Hepatic stellate cell (primary cell): Measurements from ENCODE around the gene RPS6KC1.

ENCODE experiments used
- DNase-seq: peaks from one replicate; pipeline ENCODE4 v3.0.0; 2011; ENCODE audit warnings: low spot score

The RPS6KC1 gene

DNA sequence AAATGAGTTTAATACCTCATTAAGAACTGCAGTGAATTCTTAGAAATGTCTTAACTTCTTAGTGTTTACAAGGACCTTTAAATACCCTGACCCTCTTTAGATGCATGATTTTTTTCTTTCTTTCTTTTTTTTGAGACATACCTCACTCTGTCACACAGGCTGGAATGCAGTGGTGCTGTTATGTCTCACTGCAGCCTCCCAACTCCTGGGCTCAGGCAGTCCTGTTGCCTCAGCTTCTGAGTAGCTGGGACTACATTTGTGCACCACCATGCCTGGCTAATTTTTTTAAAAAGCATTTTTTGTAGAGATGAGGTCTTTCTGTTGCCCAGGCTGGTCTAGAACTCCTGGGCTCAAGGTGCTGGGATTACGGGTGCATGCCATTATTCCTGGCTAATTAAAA is 191.8 kb downstream of the RPS6KC1 start:
- DNase-seq = no peak

DNA sequence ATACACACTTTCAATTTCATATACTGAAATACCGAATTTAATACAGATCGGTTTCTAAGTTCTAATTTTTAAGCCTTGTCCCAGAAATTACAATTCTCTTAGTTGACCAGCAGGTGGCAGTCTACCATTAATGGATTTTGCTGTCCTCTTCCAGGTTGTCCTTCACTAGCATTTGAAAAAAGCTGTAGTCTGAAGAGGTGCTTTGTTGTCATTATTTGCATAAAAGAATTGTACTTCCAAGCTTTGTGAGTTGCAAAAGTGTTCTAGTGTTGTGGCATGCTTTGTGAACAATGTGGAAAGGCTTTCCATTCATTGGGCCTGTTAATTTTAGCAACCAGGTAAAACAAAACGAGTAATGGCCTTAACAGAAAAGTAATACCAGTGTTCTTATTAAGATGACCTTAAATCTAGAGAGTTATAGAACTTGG is 193.6 kb downstream of the RPS6KC1 start:
- DNase-seq = peak; percentile 4

DNA sequence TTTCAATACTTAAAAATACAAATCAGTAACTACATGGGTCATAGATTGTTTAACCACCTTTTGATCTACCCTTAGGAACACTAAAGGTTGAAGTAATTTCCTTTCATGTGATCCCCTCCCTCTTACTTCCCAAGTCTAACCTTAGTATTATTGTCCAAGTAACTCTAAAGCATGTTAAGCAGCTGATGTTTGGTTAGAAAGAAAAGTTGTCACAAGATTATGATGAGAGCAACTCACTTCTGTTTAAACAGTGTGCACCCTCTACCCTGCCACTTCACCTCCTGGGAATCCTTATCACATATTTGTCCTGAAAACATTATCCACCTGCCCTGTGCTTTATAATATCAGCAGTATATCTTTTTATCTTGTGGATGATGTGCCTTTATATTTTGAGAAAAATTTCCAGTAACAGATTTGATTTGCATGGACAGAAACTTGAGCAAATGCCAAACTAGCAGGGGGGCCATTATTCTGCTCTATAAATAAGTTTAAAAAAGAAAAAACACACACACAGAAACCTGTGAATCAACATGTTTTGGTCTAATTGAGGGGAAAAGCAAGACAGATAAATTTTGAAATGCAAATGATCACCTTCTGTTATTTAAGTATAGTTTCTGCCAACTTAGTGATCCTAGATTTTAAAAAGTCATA is 194.3 kb downstream of the RPS6KC1 start:
- no peak for DNase-seq

DNA sequence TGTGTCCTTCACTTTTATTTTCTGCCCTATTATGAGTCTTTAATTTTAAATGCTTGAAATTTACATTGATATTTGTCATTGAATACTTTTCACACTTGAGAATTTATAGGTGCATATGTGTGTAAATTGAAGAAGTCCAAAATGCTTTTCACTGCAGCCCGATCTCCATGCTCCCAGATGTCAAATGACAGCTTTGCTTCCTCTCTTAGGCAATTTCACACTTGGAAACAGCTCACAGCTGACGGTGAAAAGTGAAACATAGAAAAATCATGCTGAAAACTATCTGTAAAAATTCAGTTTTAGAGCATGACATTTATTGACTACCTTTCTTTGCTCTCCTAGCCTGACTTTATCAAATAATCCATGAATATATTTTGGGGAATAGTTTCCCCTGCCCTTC is 196.0 kb downstream of the RPS6KC1 start:
- no peak for DNase-seq

DNA sequence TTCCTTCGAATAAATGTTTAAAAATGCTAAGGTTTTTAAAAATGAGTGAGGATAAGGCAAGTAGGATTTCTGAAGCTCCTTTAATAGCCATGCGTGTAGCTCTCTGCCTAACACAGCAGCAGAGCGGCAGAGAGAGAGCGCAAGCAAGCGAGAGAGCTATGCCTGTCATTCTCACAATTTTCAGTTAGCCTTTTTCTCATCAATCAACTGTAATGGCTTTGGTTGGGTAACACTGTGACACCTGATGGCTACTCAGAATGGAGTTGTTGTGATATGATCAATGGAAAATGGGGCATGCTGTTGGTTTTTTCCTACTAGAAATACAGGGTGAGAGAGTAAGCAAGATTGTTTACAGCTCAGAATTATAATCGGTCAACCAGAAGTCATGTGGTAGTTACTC is 198.4 kb downstream of the RPS6KC1 start:
- DNase-seq = no peak

DNA sequence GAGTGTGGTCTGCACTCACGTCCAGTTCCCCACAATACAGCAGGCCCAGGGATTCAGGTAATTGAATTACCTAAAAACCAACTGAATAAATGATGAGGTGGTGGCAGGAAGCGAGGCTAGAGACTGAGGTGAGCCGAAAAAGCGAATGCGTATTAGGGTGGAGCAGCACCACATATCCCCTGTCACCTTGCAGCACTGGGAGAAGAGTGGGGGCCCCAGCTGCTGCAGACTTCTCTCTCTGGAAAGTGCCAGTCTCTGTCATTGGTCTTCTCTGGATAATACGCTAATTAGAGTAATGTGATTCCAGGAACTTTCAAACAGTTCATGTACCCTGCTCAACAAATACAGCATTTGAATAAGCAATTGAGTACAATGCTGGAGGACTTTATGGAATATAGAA is 199.0 kb downstream of the RPS6KC1 start:
- no peak for DNase-seq

DNA sequence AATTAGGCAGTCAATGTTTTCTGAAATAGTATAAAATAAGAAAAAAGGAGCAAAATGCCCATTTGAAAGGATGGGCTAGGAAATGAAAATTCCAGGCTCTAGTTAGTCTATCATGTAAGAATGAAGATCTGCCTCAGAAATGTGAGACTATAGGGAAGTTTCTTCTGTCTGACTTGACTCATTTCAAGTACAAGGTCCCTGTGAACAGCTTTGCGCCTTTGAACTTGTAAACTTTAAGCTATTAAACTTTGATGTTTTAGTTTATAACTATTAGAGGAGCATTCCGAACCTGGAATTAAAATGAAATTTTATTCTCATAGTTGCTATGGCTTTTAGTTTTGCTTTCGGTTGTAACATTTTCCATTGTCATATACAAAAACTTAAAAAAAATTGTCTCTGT is 199.4 kb downstream of the RPS6KC1 start:
- no peak for DNase-seq

DNA sequence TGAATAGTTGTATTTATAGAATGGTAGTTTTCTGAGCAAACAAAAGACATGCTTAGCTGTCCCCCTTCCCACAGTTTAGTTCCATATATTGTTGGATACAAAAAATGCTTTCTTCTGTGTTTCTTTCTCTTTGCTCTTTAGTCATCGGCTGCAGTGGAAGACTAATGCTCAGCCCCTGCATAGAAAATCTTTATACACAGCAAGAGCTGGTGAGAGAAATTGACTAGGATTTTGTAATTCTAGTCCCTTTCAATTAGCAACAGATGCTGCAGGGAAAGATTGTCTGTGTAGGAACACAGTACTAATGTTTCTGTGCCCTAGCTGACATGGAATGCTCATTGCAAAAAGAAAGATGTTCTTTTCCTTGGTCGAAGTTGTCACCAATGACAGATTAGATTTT is 200.9 kb downstream of the RPS6KC1 start:
- no peak for DNase-seq

DNA sequence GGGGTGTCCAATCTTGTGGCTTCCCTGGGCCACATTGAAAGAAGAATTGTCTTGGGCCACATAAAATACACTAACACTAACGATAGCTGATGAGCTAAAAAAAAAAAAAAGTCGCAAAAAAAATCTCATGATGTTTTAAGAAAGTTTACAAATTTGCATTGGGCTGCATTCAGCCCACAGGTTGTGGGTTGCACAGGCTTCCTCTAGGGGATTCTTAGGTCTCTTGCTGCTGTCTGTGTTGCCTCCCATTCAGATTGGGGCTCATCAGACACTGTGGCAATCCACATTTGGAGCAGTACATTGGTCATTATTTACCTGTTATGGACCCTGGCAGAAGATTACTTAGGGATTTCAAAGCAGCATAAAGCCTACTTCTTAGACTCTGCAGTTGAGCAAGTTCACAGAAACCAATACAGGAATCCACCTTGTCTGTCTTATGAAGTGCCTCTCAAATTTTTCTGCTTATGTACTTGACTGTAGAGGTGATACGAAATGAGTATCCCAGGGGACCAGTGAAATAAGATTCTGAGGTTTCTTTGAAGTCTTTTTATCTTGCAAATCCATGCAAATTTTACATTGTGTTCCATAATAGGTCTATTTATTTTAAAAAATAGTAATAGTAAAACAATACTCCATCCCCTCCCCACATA is 205.5 kb downstream of the RPS6KC1 start:
- no peak for DNase-seq

DNA sequence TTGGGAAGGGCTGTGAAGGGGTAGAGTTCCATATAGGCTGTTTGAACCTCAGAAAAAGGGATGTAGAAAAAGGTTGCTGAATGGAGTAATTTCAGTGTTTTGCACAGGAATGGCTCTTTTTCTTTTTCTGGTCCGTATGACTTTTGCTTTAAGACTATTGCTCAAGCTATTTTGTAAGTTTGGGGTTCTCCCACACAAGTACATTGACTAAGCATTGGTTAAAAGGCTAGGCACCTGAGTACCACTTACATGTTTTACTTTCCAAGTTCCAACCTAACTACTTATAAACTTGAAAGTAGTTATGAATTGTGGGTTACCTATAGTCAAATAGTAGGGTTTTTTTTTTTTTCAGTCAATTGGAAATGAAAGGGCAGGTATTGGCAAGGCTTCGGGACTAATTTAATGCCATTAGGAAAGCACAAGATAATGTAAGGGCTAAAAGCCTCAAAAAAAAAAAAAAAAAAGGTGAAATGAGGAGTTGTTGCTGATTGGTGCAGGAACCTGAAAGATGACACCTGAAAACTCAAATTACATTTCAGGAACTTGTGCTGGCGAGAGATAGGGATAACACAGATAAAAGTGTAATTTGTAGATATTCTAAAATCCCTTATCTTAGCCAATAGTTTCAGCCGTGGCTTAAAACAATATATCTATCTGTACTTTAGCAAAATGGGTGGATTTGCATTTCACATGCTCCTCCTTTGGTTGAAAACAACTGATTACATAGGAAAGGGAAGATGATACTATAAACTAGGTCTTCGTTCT is 209.5 kb downstream of the RPS6KC1 start:
- DNase-seq = no peak

DNA sequence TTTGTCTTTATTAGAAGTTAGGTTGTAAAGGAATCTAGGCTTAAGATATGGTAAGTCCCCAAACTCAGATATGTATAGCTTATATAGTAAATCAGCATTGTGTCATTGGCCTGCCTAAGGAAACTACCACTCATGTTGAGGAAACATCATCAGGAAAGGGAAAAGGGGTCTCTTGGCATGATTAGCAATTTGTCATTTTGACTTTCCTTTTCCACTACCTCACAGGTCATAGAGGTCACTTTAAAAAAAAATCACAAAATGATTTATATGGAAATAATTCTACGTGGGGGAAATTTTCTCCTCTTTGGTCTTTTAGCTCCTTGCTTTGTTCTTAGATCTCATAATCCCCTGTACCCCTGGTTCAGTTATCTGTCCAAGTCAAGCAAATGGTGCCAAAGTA is 213.5 kb downstream of the RPS6KC1 start:
- no peak for DNase-seq

DNA sequence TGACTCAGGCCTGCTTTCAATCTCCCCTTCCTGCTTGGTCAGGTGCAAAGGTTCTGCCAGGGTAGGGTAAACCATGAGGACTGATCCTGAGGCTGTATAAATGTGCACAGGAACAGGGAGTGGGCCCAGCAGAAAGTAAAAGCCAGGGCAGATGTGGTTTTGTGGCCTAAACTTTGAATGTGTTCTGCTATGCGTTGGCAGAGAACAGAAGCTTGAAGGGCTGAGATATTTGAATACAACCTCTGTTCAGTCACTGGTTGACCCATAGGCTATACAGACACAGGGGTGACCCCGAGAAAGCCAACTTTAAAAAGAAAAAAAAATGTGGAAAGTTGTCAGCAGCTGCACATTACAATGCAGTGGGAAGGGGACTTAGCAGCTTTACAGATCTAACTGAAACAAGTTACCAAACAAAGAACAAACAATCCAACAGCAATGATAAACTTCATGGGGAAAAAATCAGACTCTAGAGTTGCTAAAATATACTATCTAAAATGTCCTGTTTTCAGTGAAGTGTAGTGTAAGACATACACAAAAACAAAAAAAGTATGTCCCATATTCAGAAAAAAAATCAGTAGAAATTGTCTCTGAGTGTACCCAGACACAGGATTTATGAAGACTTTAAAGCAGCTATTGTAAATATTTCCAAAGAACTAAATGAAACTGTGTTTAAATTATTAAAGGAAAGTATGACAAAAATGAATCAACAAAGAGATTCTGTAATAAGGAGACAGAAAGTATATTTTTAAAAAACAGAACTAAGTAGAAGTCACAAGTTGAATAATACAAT is 216.1 kb downstream of the RPS6KC1 start:
- DNase-seq = no peak

DNA sequence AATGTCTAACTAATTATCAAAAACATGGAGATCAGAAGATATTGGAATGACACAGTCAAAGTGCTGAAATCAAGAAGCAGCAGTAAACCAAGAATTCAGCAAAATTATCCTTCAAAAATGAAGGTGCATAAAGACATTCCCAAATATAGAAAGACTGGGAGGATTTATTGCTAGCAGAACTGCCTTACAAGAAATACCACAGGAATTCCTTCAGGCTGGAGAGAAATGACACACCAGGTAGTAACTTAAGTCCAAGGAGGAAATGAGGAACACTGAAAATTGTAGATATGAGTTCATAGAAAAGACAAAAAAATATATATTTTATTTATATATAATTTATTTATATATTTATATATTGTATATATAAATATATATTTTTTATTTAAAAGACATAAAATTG is 217.2 kb downstream of the RPS6KC1 start:
- peak; percentile 9 for DNase-seq

DNA sequence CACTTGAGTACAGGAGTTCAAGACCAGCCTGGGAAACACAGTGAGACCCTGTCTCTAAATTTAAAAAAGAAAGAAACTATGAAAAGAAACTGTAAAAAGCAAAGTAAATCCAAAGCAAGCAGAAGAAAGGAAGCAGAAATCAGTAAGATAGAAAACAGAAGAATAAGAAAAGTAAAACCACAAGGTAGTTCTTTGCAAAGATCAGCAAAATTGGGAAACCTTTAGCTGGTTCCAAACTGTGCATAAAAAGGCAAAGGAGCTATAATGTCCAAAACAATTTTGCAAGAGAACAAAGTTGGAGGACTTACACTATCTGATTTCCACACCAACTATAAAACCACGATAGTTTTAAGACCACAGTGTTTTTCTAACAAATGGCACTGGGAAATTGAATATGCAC is 218.8 kb downstream of the RPS6KC1 start:
- DNase-seq = no peak

DNA sequence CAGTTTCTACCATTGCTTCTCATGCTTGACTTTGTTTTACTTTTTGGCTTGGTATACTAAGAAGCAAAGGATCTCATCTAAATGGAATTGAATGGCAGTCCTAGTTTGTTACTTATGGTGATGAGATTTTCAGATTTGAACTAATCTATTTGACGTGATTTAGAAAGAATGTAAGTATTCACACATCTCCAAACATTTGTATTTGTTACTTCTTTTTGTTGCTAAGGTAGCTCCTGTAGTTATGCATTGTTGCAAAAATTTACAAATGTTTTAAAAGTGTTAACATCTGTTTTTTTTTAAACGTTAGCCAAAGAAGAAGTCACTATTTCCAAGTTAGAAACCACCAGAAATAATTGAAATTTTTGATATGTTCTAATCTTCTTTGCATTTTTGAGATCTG is 222.5 kb downstream of the RPS6KC1 start:
- no peak for DNase-seq

DNA sequence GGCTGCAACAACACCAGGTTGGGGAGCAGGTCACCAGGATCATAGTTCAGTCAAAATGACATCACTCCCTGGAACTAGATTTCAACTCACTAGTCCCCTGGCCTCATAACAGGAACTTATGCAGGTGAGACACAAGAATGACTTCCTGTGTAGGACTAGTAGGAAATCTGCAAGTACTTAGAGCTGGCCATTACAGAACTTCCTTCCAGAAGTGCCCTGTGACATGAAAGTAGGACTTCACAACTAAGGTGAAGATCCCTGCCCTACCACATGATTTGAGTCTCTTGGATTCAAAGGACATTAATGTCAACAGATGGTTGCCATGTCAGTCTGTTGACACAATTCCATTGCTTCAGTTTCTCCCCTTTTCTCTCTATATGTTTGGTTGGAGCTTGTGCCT is 223.1 kb downstream of the RPS6KC1 start:
- DNase-seq = no peak

DNA sequence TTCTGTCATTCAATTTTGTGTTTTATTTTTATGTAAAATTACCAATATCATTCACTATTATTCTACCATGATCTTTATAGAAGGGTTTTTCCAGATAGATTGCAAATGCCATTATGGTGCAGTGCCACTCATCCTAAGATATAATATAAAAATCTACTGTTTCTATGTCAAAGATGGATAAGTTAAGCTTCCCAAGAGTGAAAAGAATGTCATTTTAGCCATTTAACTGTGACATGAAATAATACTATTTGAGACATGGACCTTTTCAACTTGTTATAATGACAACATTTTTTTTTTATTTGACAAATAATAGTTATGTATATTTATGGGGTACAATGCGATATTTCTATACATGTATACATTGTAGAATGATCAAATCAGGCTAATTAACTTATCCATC is 224.3 kb downstream of the RPS6KC1 start:
- no peak for DNase-seq

DNA sequence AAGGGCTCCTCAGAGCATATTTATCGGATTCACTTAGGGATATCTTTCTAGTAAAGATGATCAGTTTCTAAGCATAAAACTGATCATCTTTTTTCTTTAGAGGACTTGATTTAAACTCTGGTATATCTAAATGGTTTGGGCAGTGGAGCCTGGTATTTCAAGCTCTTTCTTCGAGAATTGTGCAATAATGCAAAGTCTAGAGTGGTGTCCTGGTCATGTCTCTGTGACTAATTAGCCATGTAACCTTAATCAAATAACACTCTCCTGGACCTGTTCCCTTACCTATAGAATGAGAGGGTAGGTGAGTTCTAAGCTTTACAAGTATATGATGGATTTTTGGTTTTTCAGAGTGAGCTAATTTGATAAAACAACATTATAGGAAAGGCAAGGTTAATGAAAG is 225.2 kb downstream of the RPS6KC1 start:
- no peak for DNase-seq

DNA sequence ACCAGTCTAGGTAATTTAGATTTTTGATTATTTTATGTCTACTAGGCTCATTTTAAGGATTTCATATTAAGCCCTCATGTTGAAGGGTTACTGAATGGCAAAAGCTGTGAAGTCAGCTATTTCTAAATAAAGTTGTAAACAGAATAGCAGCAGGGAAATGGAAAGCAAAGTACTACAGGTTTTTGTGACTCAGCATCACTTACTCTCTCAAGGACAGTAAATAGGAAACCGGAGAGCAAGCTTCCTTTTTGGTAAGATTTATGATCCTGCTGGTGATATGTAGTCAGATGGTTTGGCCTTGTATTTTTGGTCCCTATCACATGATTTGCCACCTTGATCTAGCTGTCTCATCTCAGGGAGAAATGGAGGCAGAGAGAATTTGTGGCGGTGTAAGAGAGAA is 226.0 kb downstream of the RPS6KC1 start:
- DNase-seq = no peak

DNA sequence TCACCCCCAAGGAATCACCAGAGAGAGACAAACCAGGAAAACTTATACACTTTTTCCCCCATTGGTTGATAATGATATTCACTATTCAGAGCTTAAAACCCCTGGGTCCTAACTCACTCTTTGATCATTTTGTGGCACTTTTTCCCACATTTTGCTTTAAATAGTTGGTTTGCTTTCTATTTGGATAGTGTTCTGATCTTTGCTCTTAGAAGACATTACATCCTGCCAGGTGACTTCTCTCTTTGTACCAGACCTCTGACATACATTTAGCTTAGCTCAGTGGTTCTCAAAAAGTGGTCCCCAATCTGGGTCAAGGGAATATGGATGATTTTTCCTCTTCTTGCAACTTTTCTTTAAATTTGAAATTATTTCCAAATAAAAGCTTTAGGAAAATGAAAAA is 228.4 kb downstream of the RPS6KC1 start:
- DNase-seq = no peak

DNA sequence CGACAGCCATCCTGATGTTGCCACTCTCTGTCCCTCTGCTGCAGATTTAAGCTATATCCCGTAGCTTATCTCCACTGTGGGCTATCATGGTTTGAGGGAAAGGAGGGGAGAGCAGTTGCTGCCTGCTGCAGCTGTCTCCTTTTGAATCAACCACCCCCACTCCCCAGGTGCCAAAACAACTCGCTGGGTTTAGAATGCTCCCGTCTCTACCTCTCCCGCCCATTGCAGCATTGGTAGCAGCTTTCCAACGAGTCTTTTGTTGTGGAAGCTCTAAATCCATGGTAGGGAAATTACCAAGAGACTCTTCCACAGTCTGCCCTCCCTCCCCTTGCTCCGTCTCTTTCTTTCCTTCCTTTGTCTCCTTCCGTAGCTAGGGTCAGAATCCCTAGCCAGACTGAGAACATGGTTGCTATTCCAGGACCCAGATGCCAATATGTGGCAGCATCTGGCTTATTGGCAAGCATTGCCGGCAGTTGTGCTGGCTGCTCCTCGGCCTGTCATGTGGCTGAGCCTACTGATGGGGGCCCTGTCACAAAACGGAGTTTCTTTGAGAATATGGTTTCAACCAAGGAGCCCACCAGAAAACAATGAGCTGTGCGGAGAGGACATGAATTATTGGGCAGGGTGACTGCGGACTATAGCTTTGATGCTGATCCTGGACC is 230.7 kb downstream of the RPS6KC1 start:
- no peak for DNase-seq

DNA sequence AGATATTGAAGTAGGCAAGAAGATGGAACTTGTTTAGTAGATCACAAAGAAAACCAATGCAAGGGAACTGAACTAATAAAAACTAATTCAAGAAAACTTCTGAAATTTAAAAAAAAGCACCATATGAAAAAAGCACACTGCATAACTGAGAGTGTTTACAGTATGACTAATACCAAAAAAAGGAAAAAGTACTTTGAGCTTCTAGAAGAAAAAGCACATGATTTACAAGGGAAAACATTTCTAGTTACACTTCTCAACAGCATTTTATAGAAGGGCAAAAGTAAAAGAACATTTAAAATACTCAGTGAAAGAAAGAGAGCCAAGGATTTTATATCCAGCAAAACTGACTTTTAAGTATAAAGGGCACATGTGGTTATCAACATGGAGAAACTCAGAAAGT is 233.6 kb downstream of the RPS6KC1 start:
- DNase-seq = peak; percentile 22
